PC-3 (cell line): Measurements from ENCODE around the gene TEX28.
"Not testable (repeated sequence)": the region's sequence is repeated elsewhere in the genome, so short reads cannot be mapped to it uniquely, and the experiment has no call there.

Source experiments
- EZH2phosphoT487 ChIP-seq: fragments of 300-600 bp; sonication (generic); IDR thresholded peaks from 2 replicates; pipeline ENCODE4 v1.6.1; 2018; ENCODE audit warnings: mild to moderate bottlenecking, antibody characterized with exemption, low read length, borderline replicate concordance
- TF ChIP-seq, protein P1 (sequence below): fragments of 300-600 bp; sonication (generic); conservative IDR thresholded peaks from 2 replicates; pipeline ENCODE4 v1.5.1; 2017; ENCODE audit warnings: antibody characterized with exemption, low read depth, mild to moderate bottlenecking, low read length

DNA sequence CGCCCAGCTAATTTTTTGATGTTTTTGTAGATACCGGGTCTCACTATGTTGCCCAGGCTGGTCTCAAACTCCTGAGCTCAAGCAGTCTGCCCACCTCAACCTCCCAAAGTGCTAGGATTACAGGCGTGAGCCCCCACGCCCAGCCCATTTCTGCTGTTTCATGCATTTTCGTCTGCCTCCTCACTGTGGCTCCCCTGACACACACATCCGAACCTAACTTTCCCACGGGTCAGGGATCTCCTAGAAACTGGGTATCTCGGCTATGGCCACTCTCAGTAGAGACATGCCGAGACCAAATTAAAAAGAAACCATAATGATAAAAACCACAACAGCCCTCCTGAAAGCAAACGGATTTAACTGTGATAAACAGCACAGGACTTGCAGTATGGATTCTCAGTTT lies 46.8 kb downstream of the TEX28 start:
- TF ChIP-seq, protein P1, sequence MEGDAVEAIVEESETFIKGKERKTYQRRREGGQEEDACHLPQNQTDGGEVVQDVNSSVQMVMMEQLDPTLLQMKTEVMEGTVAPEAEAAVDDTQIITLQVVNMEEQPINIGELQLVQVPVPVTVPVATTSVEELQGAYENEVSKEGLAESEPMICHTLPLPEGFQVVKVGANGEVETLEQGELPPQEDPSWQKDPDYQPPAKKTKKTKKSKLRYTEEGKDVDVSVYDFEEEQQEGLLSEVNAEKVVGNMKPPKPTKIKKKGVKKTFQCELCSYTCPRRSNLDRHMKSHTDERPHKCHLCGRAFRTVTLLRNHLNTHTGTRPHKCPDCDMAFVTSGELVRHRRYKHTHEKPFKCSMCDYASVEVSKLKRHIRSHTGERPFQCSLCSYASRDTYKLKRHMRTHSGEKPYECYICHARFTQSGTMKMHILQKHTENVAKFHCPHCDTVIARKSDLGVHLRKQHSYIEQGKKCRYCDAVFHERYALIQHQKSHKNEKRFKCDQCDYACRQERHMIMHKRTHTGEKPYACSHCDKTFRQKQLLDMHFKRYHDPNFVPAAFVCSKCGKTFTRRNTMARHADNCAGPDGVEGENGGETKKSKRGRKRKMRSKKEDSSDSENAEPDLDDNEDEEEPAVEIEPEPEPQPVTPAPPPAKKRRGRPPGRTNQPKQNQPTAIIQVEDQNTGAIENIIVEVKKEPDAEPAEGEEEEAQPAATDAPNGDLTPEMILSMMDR = not testable (repeated sequence)
- TF ChIP-seq EZH2phosphoT487 = not testable (repeated sequence)
